Measurements from ENCODE around the gene PALLD. TPM values are rescaled to one million over a fixed set of nuclear protein-coding genes. Genes with fewer than 3 reads are reported as not detected.

Gene PALLD
- total RNA-seq: 51.3 and 68.2 TPM in 2 replicates

DNA sequence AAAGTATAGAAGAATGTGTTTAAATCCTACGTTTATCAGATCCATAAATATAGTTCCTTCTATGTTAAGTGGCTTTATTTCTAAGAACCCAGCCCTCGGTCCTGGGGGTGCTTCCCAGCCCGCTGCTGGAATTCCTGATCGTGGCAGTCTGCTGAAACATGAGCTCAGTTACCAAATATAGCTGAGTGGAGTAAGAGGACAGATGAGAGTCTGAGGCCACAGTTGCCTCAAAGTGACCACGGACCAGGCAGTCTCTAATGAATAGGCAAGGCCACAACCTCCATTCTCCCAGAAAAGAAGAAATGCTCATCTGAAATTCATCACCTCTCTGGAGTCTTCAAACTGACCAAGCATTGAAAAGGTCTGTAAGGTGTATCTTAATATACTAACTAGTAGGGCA is at the start of gene PALLD:
Gene PALLD, plus strand, starts transcription at position 219 of the 400 bp plus-strand sequence.

Other genes starting within 250 kb of the PALLD start
- gene DDX60, start 178.3 kb upstream of the PALLD start, total RNA-seq: 9.0 and 9.2 TPM in 2 replicates
- 10.4 and 13.8 TPM in 2 replicates for gene DDX60L, start 16.6 kb upstream of the PALLD start, total RNA-seq

Measured in myometrial cell (primary cell).